Astrocyte (in vitro differentiated cells and primary cell): ENCODE measurements around the gene PPP2R2C. TPM values are rescaled to one million over a fixed set of nuclear protein-coding genes. Genes with fewer than 3 reads are reported as not detected.

ENCODE experiments used
- DNase-seq: peaks from one replicate; pipeline ENCODE4 v3.0.0-alpha.2; 2010; ENCODE audit warnings: low read depth
- FAIRE-seq: peaks from 2 replicates; lab custom pipeline; 2011; peaks lifted over from hg19 to GRCh38; lab: Jason Lieb, UNC
- H2AFZ ChIP-seq: 2 replicates; pipeline ENCODE4 v1.6.0; 2012; ENCODE audit warnings: low read depth, low read length, inconsistent platforms
- H3K27ac ChIP-seq: 2 replicates; pipeline ENCODE4 v1.5.1; 2011; ENCODE audit warnings: low read depth, low read length, inconsistent platforms
- H3K27me3 ChIP-seq: 2 replicates; pipeline ENCODE4 v1.6.0; 2011; ENCODE audit warnings: low read length, inconsistent platforms; ENCODE audit not compliant: insufficient read depth
- H3K36me3 ChIP-seq: 2 replicates; pipeline ENCODE4 v1.5.1; 2011; ENCODE audit warnings: low read length, inconsistent platforms; ENCODE audit not compliant: insufficient read depth
- H3K4me1 ChIP-seq: 2 replicates; pipeline ENCODE4 v1.5.1; 2011; ENCODE audit warnings: low read length, inconsistent platforms; ENCODE audit not compliant: insufficient read depth
- H3K4me2 ChIP-seq: 2 replicates; pipeline ENCODE4 v1.6.0; 2012; ENCODE audit warnings: low read length, inconsistent platforms
- H3K4me3 ChIP-seq: 2 replicates; pipeline ENCODE4 v1.5.1; 2011; ENCODE audit warnings: low read depth, mild to moderate bottlenecking, low read length, inconsistent platforms; ENCODE audit not compliant: insufficient read depth
- H3K79me2 ChIP-seq: 2 replicates; pipeline ENCODE4 v1.6.0; 2012; ENCODE audit warnings: mild to moderate bottlenecking, low read length, inconsistent platforms; ENCODE audit not compliant: insufficient read depth
- H3K9ac ChIP-seq: 2 replicates; pipeline ENCODE4 v1.6.0; 2012; ENCODE audit warnings: mild to moderate bottlenecking, low read length, inconsistent platforms
- H3K9me3 ChIP-seq: 2 replicates; pipeline ENCODE4 v1.5.1; 2012; ENCODE audit warnings: low read depth, mild to moderate bottlenecking, low read length, inconsistent platforms; ENCODE audit not compliant: insufficient read depth
- H4K20me1 ChIP-seq: 2 replicates; pipeline ENCODE4 v1.6.0; 2012; ENCODE audit warnings: low read length, inconsistent platforms; ENCODE audit not compliant: insufficient read depth
- H3K27ac Mint-ChIP-seq: one replicate; pipeline ENCODE4 v1.8.0; 2021; ENCODE audit warnings: mild to moderate bottlenecking, mixed read lengths; ENCODE audit not compliant: unreplicated experiment
- H3K27me3 Mint-ChIP-seq: one replicate; pipeline ENCODE4 v1.8.0; 2021; ENCODE audit warnings: low read depth, mixed read lengths; ENCODE audit not compliant: unreplicated experiment
- H3K36me3 Mint-ChIP-seq: one replicate; pipeline ENCODE4 v1.8.0; 2021; ENCODE audit warnings: low read depth, mixed read lengths; ENCODE audit not compliant: unreplicated experiment
- H3K4me1 Mint-ChIP-seq: one replicate; pipeline ENCODE4 v1.8.0; 2021; ENCODE audit warnings: low read depth, mixed read lengths; ENCODE audit not compliant: unreplicated experiment
- H3K4me3 Mint-ChIP-seq: one replicate; pipeline ENCODE4 v1.8.0; 2021; ENCODE audit warnings: mild to moderate bottlenecking, moderate library complexity, mixed read lengths; ENCODE audit not compliant: unreplicated experiment
- H3K9me3 Mint-ChIP-seq: one replicate; pipeline ENCODE4 v1.8.0; 2021; ENCODE audit warnings: mild to moderate bottlenecking, mixed read lengths; ENCODE audit not compliant: unreplicated experiment
- EZH2 ChIP-seq: IDR thresholded peaks from 2 replicates; pipeline ENCODE4 v1.6.1; 2012; ENCODE audit warnings: mild to moderate bottlenecking, low read length, inconsistent platforms; ENCODE audit not compliant: insufficient read depth
- total RNA-seq: library from RNA; stranded (reverse); gene quantifications from 2 replicates; pipeline ENCODE4 v1.2.1, GENCODE V29; 2021
- TF ChIP-seq, protein P1 (sequence below): IDR thresholded peaks from 2 replicates; pipeline ENCODE4 v1.5.1; 2011; ENCODE audit warnings: low read depth, mild to moderate bottlenecking, inconsistent platforms, low read length, moderate library complexity; ENCODE audit not compliant: insufficient read depth

PPP2R2C gene
- total RNA-seq, 1 donor from 2014 or later = 1.1 TPM

DNA sequence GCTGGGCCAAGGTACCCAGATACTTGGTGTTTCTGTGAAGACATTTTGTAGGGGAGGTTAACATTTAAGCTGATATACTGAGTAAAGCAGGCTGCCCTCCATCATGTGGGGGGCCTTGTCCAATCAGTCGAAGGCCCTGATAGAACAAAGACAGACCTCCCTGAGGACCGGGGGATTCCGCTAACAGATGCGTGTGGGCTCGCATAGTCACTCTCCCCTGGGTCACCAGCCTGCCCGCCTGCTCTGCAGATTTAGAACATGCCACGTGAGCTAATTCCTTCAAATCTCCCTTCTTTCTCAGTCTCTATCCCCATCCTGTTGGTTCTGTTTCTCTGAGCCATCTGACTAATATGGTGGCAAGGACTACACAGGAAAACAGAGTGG, 142.0 kb downstream of the PPP2R2C start:
- H3K4me3 Mint-ChIP-seq = no peak overlapping the region
- Histone ChIP-seq H3K9me3 (no peaks in the 10 kb centered on the region), H3K27ac (no peak overlapping the region), H2AFZ (no peak overlapping the region), H4K20me1 (no peaks in the 10 kb centered on the region), H3K9ac (no peak overlapping the region), H3K79me2 (no peaks in the 10 kb centered on the region), H3K36me3 (no peaks in the 10 kb centered on the region), H3K27me3 (peaks cover 2% of the 10 kb centered on the region), H3K4me2 (no peak overlapping the region), H3K4me3 (no peak overlapping the region), H3K4me1 (peaks cover 3% of the 10 kb centered on the region)
- FAIRE-seq (no peak), DNase-seq (no peak)
- peaks cover 38% of the 10 kb centered on the region for H3K27me3 Mint-ChIP-seq
- TF ChIP-seq, protein P1, sequence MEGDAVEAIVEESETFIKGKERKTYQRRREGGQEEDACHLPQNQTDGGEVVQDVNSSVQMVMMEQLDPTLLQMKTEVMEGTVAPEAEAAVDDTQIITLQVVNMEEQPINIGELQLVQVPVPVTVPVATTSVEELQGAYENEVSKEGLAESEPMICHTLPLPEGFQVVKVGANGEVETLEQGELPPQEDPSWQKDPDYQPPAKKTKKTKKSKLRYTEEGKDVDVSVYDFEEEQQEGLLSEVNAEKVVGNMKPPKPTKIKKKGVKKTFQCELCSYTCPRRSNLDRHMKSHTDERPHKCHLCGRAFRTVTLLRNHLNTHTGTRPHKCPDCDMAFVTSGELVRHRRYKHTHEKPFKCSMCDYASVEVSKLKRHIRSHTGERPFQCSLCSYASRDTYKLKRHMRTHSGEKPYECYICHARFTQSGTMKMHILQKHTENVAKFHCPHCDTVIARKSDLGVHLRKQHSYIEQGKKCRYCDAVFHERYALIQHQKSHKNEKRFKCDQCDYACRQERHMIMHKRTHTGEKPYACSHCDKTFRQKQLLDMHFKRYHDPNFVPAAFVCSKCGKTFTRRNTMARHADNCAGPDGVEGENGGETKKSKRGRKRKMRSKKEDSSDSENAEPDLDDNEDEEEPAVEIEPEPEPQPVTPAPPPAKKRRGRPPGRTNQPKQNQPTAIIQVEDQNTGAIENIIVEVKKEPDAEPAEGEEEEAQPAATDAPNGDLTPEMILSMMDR = no peak
- no peak for TF ChIP-seq EZH2
- H3K9me3 Mint-ChIP-seq = peaks cover 3% of the 10 kb centered on the region
- H3K27ac Mint-ChIP-seq = no peak overlapping the region
- H3K36me3 Mint-ChIP-seq = no peaks in the 10 kb centered on the region
- H3K4me1 Mint-ChIP-seq = peaks cover 2% of the 10 kb centered on the region

DNA sequence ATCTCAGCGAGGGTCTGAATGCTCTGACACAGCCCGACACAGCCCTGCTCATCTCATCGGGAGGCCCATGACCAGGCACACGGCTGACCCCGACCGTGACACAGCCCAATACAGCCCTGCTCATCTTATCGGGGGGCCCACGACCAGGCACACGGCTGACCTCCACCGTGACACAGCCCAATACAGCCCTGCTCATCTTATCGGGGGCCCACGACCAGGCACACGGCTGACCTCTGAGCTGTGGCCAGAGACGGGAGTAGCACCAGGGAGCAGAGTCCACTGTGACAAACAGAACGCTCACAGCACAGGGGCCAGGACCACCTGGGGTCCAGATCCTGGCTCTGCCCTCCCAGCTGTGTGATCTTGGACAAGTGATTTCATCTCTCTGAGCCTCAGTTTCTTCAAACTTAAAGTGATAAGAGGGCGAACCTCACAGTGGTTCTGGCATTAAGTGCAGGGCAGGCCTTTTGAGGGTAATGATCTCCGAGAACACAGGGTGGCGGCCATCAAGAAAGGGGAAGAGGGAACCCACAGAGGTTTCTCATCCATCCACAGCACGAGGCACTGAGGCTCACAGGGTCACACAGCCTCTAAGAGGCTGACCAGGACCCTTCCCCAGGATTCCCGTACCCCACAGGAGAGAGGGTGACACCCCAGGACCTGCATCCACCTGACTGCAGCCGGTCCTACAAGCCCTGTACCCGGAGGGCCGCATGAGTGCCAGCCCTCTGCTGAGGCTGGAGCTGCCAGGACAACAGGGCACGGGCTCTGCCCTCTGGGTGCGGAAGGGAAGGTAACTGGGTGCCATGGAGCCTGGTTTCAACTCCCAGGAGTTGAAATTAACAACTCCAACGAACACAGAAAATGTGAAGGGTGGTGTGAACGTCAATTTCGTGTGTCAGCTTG, 142.7 kb downstream of the PPP2R2C start:
- Mint-ChIP-seq H3K36me3 (no peaks in the 10 kb centered on the region), H3K4me3 (no peak overlapping the region)

More for the DNA sequence above, 142.7 kb downstream of the PPP2R2C start:
- Histone ChIP-seq H3K79me2 (no peaks in the 10 kb centered on the region), H3K9ac (no peak overlapping the region), H3K36me3 (no peaks in the 10 kb centered on the region), H2AFZ (no peak overlapping the region), H3K27me3 (peaks cover 2% of the 10 kb centered on the region), H3K4me1 (peaks cover 10% of the 10 kb centered on the region), H4K20me1 (no peaks in the 10 kb centered on the region), H3K27ac (no peak overlapping the region), H3K9me3 (no peaks in the 10 kb centered on the region), H3K4me3 (no peak overlapping the region), H3K4me2 (no peak overlapping the region)
- Mint-ChIP-seq H3K27ac (no peak overlapping the region), H3K27me3 (peaks cover 32% of the 10 kb centered on the region), H3K4me1 (peaks cover 2% of the 10 kb centered on the region), H3K9me3 (peaks cover 3% of the 10 kb centered on the region)
- TF ChIP-seq, protein P1 = no peak
- TF ChIP-seq EZH2 = no peak
- DNase-seq (no peak), FAIRE-seq (no peak)
